GM21528 (cell line): ENCODE data around the gene KIF13A.
"Not testable (repeated sequence)": the region's sequence is repeated elsewhere in the genome, so short reads cannot be mapped to it uniquely, and the experiment has no call there.

ENCODE experiments used
- ATAC-seq: cut with Tn5 transposase; IDR thresholded peaks from one replicate; pipeline ENCODE4 v1.9.1; 2021; ENCODE audit warnings: mild to moderate bottlenecking, moderate library complexity; ENCODE audit not compliant: unreplicated experiment, low FRiP score

KIF13A gene

GRCh38 chr6:17971128-17972073 is 16.0 kb downstream of the KIF13A start:
- no peak for ATAC-seq

DNA sequence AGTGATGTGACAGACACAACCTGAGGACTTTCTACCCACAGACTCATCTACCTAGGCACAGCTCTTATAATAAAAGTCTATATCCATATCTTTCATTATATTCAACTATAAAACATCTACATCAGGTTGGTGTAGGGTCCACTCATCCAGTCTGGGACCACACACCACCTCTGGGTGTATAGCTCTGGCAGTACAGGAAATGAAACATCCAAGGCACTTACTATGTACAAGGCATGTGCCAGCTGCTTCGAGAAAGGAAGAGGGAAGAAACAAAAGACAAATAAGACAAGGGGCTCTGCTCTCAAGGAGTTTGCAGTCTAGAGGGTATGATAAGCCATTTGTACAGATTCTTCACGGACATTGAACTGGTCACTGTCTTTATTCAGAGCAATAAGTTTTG is 18.6 kb downstream of the KIF13A start:
- ATAC-seq: no peak

GRCh38 chr6:17967668-17968518 is 19.5 kb downstream of the KIF13A start:
- ATAC-seq: no peak

DNA sequence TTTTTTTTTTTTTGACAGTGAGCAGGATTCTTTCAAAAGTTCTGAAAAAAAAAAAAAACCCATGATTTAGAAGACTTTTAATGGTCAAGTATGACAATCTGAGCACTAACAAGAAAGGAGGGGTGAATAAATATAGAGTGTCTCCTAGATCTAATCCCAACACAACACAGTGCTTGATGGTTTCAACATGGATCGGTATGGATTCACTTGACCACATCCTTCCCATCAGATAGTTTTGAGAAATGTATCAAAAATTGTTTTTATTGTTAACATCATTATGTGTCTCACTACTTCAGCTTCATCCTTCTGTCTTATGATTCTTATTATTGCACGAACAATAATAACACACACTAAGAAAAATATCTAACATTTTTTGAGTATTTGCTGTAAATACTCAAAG is 21.0 kb downstream of the KIF13A start:
- no peak for ATAC-seq

DNA sequence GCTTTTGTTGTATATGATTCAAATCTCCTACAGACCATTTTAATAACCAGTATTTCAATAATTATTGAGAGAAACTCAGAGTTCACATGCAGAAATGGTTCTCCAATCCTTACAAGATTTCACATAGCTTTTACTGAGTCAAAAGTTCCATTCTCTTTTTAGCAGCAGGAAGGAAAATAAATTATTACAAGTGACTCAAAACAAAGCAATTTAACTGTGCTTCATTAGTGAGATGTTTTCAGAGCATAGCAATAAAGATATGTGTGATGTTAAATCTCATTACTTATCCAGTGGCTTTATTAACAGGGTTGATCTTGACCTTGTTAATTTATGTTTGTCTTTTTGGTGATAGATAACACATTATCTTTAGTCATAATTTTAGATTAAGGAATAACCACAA is 22.0 kb downstream of the KIF13A start:
- ATAC-seq: no peak

- ATAC-seq: no peak
Observed at GRCh38 chr6:17964633-17965032, 22.8 kb downstream of the KIF13A start.

GRCh38 chr6:17962436-17963031 is 24.9 kb downstream of the KIF13A start:
- no peak for ATAC-seq

DNA sequence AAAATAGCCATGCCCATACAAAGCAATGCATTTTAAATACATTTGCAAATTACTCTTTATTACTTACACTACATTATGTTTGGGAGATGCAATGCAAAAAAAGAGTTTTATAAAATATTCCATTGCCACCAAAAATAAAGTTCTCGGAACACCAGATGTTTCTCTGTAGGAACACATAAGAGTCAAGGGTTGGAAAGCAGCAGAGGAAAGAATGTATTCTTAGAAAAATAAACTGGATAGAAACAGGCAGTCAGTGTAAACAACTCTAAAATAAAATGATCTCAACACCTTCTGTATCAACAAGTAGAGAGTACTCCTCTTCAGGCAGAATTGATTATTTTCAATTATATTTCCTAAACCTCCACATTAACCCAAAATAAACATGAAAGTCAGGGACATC is 28.1 kb downstream of the KIF13A start:
- ATAC-seq: no peak

DNA sequence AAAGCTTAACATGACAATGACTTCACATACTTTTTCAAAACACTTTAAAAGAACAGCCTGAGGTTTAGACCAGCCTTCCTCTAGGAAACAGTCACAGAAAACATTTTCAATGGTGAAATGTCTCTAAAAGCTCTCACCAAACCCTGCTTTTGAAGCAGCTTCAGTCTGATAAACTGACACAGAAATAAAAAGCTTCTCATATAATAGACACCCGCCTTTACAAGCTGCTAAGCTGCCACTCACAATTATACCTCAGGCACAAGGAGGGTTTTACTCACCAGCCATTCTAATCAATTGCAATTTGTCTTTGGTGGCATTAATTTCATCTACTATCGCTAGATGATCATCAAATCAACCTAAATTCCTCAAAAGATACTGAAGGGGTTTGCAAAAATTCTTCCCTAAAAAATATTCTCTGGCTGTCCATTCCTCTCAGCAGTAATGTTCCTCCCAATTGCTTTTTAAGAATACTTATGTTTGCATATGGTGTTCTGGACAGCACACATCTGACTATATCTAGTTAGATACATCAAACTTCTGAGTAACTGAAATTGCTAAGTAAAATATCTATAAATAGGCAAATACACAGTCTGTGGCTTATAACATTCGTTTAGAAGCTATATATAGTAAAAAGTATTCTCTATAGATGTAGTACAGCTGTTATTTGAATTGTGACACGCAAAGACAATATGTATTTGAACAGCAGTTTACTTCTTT is 29.4 kb downstream of the KIF13A start:
- ATAC-seq: no peak

- ATAC-seq: no peak
Observed at GRCh38 chr6:17957498-17957897, 29.9 kb downstream of the KIF13A start.

GRCh38 chr6:17957086-17957485 is 30.3 kb downstream of the KIF13A start:
- ATAC-seq: no peak

DNA sequence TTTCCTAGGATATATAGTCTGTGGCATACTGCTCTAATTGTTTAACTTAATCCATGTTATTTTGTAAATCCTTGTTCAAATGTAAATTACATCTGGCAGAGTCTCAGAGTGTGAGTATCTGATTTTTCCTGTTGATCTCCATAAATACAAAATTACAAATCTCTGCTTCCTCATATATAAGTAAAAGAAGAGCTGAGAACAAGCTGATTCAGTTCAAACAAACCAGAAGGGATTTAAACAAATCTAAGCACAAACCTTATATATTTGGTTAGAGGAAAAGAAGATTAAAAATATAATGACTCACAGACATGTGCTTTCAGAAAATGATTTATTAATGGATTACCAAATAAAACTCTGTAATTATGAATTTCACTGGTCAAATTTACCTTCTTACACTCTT is 37.3 kb downstream of the KIF13A start:
- ATAC-seq: no peak

DNA sequence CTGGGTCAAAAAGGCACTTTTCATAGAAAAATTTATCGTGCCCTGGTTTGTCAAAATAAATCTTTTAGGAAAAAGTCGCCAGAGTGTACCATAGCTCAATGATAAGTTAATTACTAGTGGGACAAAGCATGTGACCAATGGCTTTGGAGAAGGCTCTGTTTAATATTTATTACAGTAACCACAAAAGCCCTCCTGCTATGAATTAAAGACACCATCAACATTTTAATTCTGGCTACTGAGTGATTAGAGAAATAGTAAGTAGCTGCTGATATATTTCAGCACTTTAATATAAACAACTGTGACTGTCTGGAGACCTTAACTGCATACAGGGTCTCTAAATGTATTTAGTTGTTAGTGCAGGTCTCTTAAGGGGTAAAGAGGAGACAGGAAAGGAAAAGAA is 38.3 kb downstream of the KIF13A start:
- no peak for ATAC-seq

- no peak for ATAC-seq
Observed at GRCh38 chr6:17948725-17949124, 38.7 kb downstream of the KIF13A start.

DNA sequence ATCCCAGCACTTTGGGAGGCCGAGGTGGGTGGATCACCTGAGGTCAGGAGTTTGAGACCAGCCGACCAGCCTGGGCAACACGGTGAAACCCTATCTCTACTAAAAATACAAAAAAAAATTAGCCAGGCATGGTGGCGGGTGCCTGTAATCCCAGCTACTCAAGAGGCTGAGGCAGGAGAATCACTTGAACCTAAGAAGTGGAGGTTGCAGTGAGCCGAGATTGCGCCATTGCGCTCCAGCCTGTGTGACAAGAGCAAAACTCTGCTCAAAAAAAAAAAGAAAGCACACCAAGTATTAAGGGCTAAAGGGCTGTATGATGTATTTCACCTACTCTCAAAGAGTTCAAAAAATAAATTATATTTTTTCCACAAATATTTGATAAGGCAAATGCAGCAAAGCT is 39.9 kb downstream of the KIF13A start:
- ATAC-seq: not testable (repeated sequence)

GRCh38 chr6:17945575-17945974 is 41.9 kb downstream of the KIF13A start:
- no peak for ATAC-seq

DNA sequence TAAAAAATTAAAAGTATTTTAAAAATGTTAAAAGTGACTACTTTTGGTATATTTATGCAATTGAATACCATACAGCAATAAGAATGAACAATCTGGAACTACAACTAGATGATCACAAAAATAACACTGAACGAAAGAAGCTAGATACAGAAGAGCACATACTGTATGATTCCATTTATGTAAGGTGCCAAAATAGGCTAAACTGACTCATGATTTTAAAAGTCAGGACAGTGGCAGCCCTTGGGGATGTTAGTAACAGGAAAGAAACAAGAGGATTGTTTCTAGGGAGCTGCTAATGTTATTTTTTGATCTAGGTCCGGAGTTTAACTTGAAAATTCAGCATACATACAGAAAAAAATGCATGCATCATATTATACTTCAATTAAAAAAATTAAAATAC is 42.3 kb downstream of the KIF13A start:
- ATAC-seq: no peak

- no peak for ATAC-seq
Observed at GRCh38 chr6:17941318-17941717, 46.1 kb downstream of the KIF13A start.

- ATAC-seq: no peak
Observed at GRCh38 chr6:17940151-17940792, 47.2 kb downstream of the KIF13A start.

DNA sequence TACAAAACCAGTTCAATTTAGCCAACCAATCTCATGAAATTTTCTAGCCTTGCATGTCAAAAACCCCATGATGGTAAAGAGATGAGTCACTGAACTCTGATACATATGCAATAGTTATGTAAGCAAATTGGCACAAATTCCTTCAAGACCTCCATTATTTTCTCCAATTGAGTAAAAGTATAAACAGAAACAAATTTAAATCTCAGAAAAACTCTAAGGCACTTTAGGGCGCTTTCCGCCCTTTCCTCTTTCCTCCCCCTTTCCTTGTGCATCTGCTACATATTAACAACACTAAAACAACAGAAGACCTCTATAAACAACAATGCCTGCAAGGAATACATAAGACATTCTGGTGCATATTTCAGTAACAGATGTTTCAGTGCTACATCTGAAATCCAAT is 48.5 kb downstream of the KIF13A start:
- ATAC-seq: no peak
